Spleen (tissue), 11 donors: ENCODE data around the gene FAM89A. TPM values are rescaled to one million over a fixed set of nuclear protein-coding genes. Genes with fewer than 3 reads are reported as not detected.

Source experiments
- DNase-seq: peaks from one replicate; pipeline ENCODE4 v3.0.0-alpha.2; 2020
- H3K27ac ChIP-seq, 8 donors: fragments of 200-600 bp; sonication (generic) in 7 of 8; 1 replicate in 4 of 8; 2 replicates in 4 of 8; pipeline versions ENCODE4 v1.5.0 to v1.8.0; 2016 to 2021; ENCODE audit warnings: inconsistent platforms in 4 of 8, mild to moderate bottlenecking in 4 of 8, moderate library complexity in 1 of 8
- H3K27me3 ChIP-seq, 7 donors: fragments of 200-600 bp; sonication (generic) in 6 of 7; replicated peaks in 1 of 7; 1 replicate in 4 of 7; 2 replicates in 3 of 7; pipeline versions ENCODE4 v1.5.0 to v1.8.0; 2016 to 2021; ENCODE audit warnings: inconsistent platforms in 3 of 7, mild to moderate bottlenecking in 1 of 7
- H3K36me3 ChIP-seq, 6 donors: fragments of 200-600 bp; sonication (generic) in 5 of 6; 1 replicate in 4 of 6; 2 replicates in 2 of 6; pipeline versions ENCODE4 v1.5.0 to v1.8.0; 2016 to 2021; ENCODE audit warnings: inconsistent platforms in 2 of 6
- H3K4me1 ChIP-seq, 6 donors: fragments of 200-600 bp; sonication (generic) in 5 of 6; 1 replicate in 3 of 6; 2 replicates in 3 of 6; pipeline versions ENCODE4 v1.5.0 to v1.8.0; 2016 to 2021; ENCODE audit warnings: inconsistent platforms in 3 of 6
- H3K4me3 ChIP-seq, 8 donors: fragments of 200-600 bp; sonication (generic) in 7 of 8; 1 replicate in 4 of 8; 2 replicates in 4 of 8; pipeline versions ENCODE4 v1.5.0 to v1.8.0; 2016 to 2021; ENCODE audit warnings: inconsistent platforms in 4 of 8, mild to moderate bottlenecking in 4 of 8, moderate library complexity in 2 of 8
- H3K9me3 ChIP-seq, 8 donors: fragments of 200-600 bp; sonication (generic) in 7 of 8; 1 replicate in 4 of 8; 2 replicates in 4 of 8; pipeline versions ENCODE4 v1.5.0 to v1.8.0; 2016 to 2021; ENCODE audit warnings: inconsistent platforms in 4 of 8
- CTCF ChIP-seq, 11 experiments: fragments of 200-600 bp in 7 of 11; fragments of 450-650 bp in 4 of 11; sonication (generic) in 4 of 11; IDR thresholded peaks in 8 of 11; conservative IDR thresholded peaks in 3 of 11; 1 replicate in 7 of 11; 2 replicates in 4 of 11; pipeline versions ENCODE4 v1.4.0 to v1.8.0; 2016 to 2021; ENCODE audit warnings: antibody characterized with exemption in 11 of 11, inconsistent platforms in 4 of 11, mild to moderate bottlenecking in 1 of 11
- POLR2A ChIP-seq, 3 donors: fragments of 450-650 bp; IDR thresholded peaks; one replicate each; pipeline ENCODE4 v1.5.1; 2017; ENCODE audit warnings: antibody characterized with exemption in 3 of 3, mild to moderate bottlenecking in 1 of 3
- POLR2AphosphoS5 ChIP-seq, 3 donors: sonication (generic); formaldehyde crosslinking; IDR thresholded peaks; one replicate each; pipeline ENCODE4 v1.5.1; 2017; ENCODE audit warnings: antibody characterized with exemption in 3 of 3
- WGBS, 5 donors: extraction: QIAGEN DNeasy Blood & Tissue Kit in 3 of 5; methylation state at CpG; one replicate each; pipeline versions ENCODE4 v1.1.5 to v1.1.7; 2013 to 2018; 5-methylcytosine and 5-hydroxymethylcytosine counted together
- intact Hi-C: fragments of 100-400 bp; cut with DNase I; formaldehyde crosslinking; loops from one replicate; pipeline ENCODE4 v1.15.0; 2023; ENCODE audit warnings: low total_unique reads
- polyA plus RNA-seq, 3 donors: library from polyadenylated mRNA; stranded (reverse); fragments of 200-250 nt; gene quantifications; one replicate each; pipeline ENCODE4 v1.2.1, GENCODE V29; 2013
- total RNA-seq, 7 donors: library from RNA; depleted of rRNA in 3 of 7; stranded (reverse); fragments of >200 nt in 3 of 7; fragmentation: NEBNext Ultra II Directional in 4 of 7; extraction: Animal tissue kit (Norgen Biotek cat#: 25700) in 4 of 7; gene quantifications; one replicate each; pipeline versions ENCODE4 v1.1.0 to v1.2.1, GENCODE V29; 2016 to 2021
- donor health status: healthy with polysubstance abuse.
- donor health status: DM: no; HTN: no; CAD: no; lungs with moderate emphysema.
- donor health status: DM: no; HTN: no; CAD: no.
- donor health status: Bipolar disorder and iron deficiency.
- donor health status: healthy.
- donor health status: DM: no; HTN: no; CAD: no.
- donor health status: DM: yes; HTN: yes; CAD: no.

The FAM89A gene
- total and polyA plus RNA-seq, 10 donors, result 9.8 to 54.8 (median 34.8) TPM

- Histone ChIP-seq H3K27me3 (no peaks in the 10 kb centered on the region), H3K9me3 (peaks cover 5 to 49% (median 43%) of the 10 kb centered on the region in 8 donors), H3K4me1 (no peaks in the 10 kb centered on the region), H3K27ac (no peak overlapping the region), H3K36me3 (peaks cover 5 to 66% (median 51%) of the 10 kb centered on the region in 6 donors), H3K4me3 (no peak overlapping the region)
- TF ChIP-seq POLR2AphosphoS5 (IDR thresholded peaks at IDR 0.05), result no peak
- no peak for TF ChIP-seq POLR2A (IDR thresholded peaks at IDR 0.05)
- no peak for DNase-seq
- intact Hi-C loops, result no loop called here
These were observed 38.2 kb downstream of the FAM89A start for GRCh38 chr1:231001892-231002291.

GRCh38 chr1:231000639-231001038, 39.4 kb downstream of the FAM89A start:
- Histone ChIP-seq H3K4me3 (no peak overlapping the region), H3K27ac (no peak overlapping the region), H3K27me3 (no peaks in the 10 kb centered on the region), H3K4me1 (no peaks in the 10 kb centered on the region), H3K9me3 (peaks cover 5 to 36% (median 30%) of the 10 kb centered on the region in 8 donors), H3K36me3 (peaks cover 5 to 78% (median 63%) of the 10 kb centered on the region in 6 donors)
- DNase-seq, result no peak
- TF ChIP-seq POLR2A (IDR thresholded peaks at IDR 0.05) (no peak), POLR2AphosphoS5 (IDR thresholded peaks at IDR 0.05) (no peak)
- 95 to 100% (median 100%) methylated on average over 1 of the region's 1 CpG for WGBS, 5 donors
- intact Hi-C loops, result no loop called here

GRCh38 chr1:231000201-231000600, 39.9 kb downstream of the FAM89A start:
- TF ChIP-seq POLR2AphosphoS5 (IDR thresholded peaks at IDR 0.05) (no peak), CTCF (IDR thresholded peaks at IDR 0.05 in 8 of 11, conservative IDR thresholded peaks at IDR 0.05 in 3 of 11) (no peak), POLR2A (IDR thresholded peaks at IDR 0.05) (no peak)
- Histone ChIP-seq H3K27ac (no peak overlapping the region), H3K9me3 (peaks cover 5 to 32% (median 26%) of the 10 kb centered on the region in 8 donors), H3K4me3 (no peak overlapping the region), H3K4me1 (no peaks in the 10 kb centered on the region), H3K27me3 (no peaks in the 10 kb centered on the region), H3K36me3 (peaks cover 5 to 81% (median 66%) of the 10 kb centered on the region in 6 donors)
- no peak for DNase-seq
- 93 to 98% (median 97%) methylated on average over 4 of the region's 4 CpGs for WGBS, 5 donors
- intact Hi-C loops, result no loop called here

- no peak for DNase-seq
- no peaks in the 10 kb centered on the region for H3K27me3 ChIP-seq
- H3K9me3 ChIP-seq, result no peaks in the 10 kb centered on the region
- 95 to 100% (median 97%) methylated on average over 1 of the region's 1 CpG for WGBS, 5 donors
- H3K4me3 ChIP-seq, result no peak overlapping the region
- TF ChIP-seq CTCF (IDR thresholded peaks at IDR 0.05 in 8 of 11, conservative IDR thresholded peaks at IDR 0.05 in 3 of 11) (no peak), POLR2A (IDR thresholded peaks at IDR 0.05) (no peak), POLR2AphosphoS5 (IDR thresholded peaks at IDR 0.05) (no peak)
- H3K36me3 ChIP-seq, result peaks cover 5 to 100% (median 80%) of the 10 kb centered on the region in 6 donors
- intact Hi-C loops, result no loop called here
- H3K27ac ChIP-seq, result no peak overlapping the region
- no peaks in the 10 kb centered on the region for H3K4me1 ChIP-seq
These were observed 45.2 kb downstream of the FAM89A start for GRCh38 chr1:230994860-230995259.

- peaks cover 5 to 92% (median 61%) of the 10 kb centered on the region in 6 donors for H3K36me3 ChIP-seq
- DNase-seq, result no peak
- 77 to 90% (median 82%) methylated on average over 7 of the region's 7 CpGs for WGBS, 5 donors
These were observed 47.8 kb downstream of the FAM89A start for GRCh38 chr1:230992100-230992774.

More at GRCh38 chr1:230992100-230992774, 47.8 kb downstream of the FAM89A start:
- TF ChIP-seq CTCF (IDR thresholded peaks at IDR 0.05 in 8 of 11, conservative IDR thresholded peaks at IDR 0.05 in 3 of 11), result no peak
- no peak for TF ChIP-seq POLR2A (IDR thresholded peaks at IDR 0.05)
- Histone ChIP-seq H3K27me3 (no peaks in the 10 kb centered on the region), H3K4me1 (no peaks in the 10 kb centered on the region), H3K9me3 (no peaks in the 10 kb centered on the region), H3K27ac (no peak overlapping the region), H3K4me3 (no peak overlapping the region)
- intact Hi-C loops, result no loop called here
